T-helper 22 cell (primary cell): ENCODE data around the gene EXOC8.

Experiments used
- DNase-seq: peaks from one replicate; pipeline ENCODE4 v3.0.0-alpha.2; 2020; ENCODE audit warnings: low read depth

Gene EXOC8, protein sequence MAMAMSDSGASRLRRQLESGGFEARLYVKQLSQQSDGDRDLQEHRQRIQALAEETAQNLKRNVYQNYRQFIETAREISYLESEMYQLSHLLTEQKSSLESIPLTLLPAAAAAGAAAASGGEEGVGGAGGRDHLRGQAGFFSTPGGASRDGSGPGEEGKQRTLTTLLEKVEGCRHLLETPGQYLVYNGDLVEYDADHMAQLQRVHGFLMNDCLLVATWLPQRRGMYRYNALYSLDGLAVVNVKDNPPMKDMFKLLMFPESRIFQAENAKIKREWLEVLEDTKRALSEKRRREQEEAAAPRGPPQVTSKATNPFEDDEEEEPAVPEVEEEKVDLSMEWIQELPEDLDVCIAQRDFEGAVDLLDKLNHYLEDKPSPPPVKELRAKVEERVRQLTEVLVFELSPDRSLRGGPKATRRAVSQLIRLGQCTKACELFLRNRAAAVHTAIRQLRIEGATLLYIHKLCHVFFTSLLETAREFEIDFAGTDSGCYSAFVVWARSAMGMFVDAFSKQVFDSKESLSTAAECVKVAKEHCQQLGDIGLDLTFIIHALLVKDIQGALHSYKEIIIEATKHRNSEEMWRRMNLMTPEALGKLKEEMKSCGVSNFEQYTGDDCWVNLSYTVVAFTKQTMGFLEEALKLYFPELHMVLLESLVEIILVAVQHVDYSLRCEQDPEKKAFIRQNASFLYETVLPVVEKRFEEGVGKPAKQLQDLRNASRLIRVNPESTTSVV

DNA sequence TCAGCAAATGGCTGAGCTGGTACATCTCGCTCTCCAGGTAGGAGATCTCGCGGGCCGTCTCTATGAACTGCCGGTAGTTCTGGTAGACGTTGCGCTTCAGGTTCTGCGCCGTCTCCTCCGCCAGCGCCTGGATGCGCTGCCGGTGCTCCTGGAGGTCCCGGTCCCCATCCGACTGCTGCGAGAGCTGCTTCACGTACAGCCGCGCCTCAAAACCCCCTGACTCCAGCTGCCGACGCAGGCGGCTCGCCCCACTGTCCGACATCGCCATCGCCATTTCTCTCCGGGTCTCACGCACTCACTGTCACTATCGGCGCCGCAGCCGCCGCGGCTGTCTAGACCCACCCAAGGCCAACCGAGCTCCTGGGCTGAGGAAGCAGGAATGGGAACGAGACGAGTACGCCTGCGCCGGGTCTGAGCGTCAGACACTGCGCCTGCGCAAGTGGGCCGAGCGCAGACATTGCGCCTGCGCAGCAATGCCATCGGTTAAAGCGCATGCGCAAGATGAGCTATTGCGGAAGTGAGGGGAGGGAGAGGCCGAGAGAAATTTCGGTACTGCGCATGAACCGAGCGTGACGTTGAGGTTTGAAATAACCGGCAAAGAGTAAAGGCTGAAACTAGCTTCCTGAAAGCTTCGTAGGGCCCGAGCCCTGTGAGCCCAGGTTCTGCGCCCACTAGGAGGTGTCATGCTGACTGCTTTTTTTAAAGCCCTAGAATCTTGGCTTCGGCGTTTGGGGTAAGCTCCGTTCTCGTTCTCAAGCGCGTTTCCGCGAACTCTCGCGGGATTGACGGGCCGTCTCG lies at the start of gene EXOC8:
EXOC8 (minus strand) TSS at position 381 of the 798 bp plus-strand sequence; CDS start at position 274, 107 bp downstream.
- peak; percentile 92 for DNase-seq

DNA sequence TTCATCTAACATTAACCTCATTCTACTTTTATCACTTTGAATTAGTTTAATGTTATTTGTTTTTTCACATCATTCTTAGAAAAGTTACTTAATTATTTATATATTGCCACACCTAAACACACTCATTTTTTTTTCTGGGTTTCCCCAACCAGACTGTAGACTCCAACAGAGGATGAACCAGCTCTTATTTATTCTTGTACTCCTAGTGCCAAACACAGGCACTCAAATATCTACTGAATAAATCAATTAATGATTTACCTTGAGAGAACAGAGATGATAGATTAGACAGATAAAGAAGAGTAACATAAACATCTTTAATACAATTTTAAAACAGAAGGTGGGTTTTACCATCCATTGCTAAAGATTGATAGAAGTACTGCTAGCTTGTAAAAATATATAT lies 48.8 kb upstream of the EXOC8 start:
- DNase-seq = no peak

DNA sequence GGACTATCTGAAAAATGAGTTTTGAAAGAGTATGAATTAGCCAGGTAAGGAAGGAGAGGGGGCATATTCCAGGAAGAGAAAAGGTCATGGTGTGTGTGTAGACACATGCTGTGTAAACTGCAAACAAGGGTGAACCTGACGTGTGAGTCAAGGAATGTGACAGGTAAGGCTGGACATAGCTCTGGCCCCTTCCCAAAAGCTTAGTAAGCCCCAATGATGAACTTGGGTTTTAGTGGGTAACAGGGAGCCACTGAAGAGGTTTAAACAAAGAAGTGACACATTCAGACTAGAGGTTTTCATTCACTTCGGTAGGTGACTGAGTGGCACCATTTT lies 47.7 kb upstream of the EXOC8 start:
- DNase-seq = no peak

DNA sequence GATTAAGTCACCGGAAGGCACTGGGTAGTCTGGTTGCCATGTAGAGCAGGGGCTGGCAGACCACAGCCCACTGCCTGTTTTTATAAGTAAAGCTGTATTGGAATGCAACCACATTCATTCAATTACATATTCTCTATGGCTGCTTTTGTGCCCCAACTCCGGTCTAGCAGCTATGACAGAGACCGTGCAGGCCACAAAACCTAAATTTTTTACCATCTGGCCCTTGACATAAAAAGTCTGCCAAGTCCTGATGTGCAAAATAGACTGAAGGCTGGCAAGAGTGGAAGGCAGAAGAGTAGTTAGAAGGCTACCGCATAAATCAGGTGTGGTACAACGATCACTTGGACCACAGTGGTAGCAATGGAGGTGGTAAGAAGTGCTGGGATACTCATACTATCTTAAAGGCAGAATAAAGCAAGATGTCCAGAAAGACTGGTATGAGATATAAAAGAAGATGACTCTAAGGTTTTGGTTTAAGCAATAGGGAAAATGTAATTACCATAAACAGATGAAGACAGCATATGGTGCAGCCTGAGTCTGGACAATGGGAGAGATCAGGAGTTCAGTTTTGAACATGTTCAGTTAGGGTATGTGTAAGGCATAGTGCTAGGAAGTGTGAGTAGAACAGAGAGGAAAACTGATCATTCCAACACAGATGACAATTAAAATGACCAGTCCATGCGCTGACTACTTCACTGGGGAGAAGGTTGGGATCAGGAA lies 47.2 kb upstream of the EXOC8 start:
- DNase-seq = no peak

DNA sequence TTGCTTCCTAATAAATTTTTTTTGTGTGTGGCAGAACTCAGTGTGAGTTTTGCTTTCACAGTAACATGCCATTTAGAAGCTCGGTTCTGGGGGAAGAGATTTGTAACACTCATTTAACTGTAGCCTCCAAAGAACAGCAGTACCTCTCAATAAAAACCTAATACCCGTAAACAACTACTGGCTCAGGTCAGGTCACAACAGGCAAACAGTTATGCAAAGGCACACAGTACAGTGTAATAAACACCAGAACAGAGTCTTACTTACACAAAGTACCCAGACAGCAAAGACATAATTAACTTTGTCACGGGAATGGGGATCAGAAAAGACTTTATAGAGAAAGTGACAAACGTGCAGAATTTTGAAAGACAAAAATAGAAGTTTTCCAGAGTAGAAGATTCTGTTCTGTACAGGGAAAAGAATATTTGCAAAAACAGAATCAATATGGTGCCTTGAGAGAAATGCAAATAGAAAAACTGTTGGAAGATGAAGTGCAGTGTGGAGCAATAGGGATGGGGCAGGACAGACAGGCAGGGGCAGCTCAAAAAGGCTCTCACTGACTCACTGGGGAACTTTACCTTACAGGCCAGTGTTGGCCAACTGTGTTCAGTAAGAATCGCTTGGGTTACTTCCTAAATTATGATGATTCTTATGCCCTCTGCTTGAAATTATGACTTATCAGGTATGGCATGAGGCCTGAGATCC lies 45.7 kb upstream of the EXOC8 start:
- no peak for DNase-seq

DNA sequence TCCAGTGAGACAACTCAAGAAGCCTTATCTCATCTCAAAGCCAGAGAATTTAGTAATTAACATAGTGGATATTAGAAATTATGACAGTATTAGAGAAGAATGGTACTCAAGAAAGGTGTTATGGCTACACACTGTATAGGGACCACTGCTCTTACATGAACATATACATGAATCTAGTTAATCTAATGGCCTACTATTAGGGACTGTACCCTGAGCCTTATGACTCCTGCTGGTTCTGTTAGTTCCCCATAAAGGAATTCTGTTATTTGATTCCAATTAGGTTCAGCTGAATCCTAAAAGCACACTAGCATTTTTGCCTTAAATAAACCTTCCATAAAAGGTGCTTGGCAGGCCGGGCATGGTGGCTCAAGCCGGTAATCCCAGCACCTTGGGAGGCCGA lies 44.8 kb upstream of the EXOC8 start:
- DNase-seq = no peak

DNA sequence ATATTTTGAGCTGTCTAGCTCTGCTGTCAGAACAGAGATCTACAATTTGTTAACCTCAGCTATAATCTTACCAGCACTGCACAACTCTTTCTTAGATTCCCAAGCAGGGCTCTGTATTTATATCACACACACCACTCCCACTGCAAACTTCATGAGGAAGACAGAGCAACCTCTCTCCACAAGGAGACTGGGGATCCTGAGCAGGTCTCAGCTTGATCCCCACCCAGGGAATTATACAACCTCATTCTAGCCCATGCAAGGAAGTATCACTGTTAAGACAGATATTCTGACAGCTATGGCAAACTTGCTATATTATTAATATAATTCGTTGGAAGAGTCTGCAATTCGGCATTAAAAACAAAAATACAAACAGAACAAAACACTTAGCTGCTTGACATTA lies 44.1 kb upstream of the EXOC8 start:
- DNase-seq = no peak

DNA sequence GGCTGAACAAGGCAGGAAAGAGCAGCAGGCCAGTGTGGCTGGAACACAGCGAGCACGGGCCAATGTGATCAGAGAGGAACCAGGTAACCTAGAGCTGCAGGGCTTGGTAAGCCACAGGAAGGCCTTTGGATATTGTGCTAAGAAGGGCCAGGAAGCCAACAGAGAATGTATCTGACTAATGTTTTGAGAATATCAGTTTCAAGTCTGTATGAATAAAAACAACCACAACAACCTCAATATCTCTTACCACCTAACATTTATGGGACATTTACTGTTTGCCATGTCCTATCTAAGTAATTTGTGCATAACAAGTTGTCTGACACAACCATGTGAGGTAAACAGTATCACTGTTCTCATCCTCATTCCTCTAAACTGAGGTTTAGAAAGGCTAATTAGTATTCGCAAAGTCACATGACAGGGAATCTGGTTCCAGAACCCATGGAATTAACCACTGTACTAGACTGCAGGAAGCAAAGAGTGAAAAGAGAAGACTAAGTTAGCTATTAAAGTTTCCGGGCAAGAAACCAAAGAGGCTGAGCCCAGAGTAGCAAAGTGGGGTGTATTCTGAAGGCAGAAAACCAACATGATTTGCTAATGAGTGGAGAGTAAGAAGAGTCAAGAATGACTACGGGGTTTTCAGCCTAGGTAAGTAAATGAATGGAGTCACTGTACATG lies 39.4 kb upstream of the EXOC8 start:
- no peak for DNase-seq

DNA sequence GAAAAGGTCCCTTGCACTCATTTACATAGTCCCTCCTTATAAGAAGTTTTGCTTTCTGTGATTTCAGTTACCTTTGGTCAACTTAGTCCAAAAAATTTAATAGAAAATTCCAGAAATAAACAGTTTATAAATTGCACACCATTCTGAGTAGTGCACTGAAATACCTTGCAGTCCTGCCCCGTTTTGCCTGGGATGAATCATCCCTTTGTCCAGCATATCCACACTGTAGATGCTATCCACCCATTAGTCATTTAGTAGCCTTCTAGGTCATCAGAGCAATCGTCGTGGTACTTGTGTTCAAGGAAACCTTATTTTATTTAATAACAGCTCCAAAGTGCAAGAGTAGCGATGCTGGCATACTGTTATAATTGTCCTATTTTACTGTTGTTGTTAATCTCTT lies 38.4 kb upstream of the EXOC8 start:
- DNase-seq = no peak

DNA sequence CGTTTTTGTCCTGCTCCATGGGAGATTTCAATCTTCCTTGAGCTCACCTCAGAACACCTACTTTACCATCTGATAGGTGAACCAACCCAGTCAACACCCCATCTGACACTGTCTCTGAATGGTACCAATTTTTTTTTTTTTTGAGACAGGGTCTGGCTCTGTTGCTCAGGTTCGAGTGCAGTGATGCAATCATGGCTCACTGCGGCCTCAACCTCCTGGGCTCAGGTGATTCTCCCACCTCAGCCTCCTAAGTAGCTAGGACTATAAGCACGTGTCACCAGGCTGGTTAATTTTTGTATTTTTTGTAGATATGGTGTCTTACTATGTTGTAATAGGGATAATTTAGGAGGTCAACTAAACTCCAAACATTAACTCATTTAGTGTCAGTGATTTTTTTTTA lies 36.7 kb upstream of the EXOC8 start:
- no peak for DNase-seq

DNA sequence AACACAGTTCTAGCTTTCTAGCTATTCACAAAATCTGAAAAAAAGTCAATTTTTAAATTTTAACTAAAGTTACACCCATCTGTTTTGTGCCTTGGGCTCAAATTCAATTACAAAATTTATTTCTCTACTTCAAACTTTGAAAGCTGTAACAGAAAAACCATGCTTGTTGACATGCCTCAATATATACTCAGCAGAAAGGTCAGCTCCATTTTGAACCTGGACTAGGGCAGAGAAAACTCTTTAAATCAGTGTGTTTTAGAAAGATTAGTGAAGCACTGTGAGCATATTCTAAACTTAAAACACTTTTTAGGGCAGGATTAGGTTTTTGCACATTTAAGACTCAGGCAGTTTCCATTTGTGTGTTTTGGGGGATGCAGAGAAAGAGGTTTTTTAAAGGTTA lies 34.8 kb upstream of the EXOC8 start:
- no peak for DNase-seq

DNA sequence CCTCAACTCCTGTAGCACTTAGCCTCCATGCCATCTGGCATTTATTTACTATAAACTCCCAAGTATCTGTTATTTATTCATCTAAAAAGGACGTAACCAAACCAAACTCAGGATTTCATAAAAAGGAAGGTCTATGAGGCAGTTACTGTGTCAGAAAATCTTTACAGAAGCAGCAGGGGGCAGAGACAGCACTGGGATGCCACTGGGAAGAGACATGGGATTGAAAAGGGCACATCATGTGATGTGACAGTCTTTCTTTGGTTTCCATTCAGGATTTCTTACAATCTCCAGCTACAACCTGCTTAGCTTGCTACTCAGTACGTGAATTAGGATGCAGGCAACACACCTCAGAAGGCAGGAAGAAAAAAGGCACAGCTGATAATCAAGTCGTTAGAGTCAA lies 31.6 kb upstream of the EXOC8 start:
- no peak for DNase-seq

DNA sequence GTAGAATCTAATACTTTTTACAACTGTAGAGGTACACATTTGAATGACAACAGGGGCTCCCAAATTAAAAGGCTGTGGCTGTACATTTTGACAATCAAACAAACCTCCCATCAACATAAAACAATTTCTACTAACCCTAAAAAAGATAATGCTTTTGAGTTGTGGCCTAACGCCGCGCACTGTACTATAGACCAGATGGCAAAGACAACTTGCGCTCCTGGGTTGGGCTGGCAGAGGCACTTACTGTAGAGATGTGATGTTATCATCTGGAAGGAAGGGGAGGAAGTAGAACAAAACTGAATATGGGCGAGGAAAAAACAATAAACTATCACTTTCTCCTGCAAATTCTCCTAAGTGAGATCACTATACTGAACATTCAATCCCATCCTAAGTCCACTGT lies 26.5 kb upstream of the EXOC8 start:
- DNase-seq = no peak

DNA sequence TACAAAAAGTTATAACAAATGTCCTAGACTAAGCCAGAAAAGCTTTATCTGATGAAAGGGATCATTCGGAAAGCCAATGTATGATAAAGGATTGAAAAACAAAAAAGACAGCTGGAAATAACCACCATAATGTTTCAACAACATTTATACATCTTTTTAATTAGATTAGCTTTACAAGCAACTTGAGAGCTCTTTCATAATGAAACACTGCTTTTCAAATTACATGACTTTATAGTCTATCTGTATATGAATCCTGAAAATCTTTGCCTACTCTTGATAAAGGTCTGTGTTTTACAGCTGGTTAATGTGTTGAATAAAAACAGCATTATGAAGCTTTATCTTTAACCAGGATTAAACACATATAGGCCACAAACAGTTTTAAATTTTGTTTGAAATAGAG lies 26.0 kb upstream of the EXOC8 start:
- no peak for DNase-seq

DNA sequence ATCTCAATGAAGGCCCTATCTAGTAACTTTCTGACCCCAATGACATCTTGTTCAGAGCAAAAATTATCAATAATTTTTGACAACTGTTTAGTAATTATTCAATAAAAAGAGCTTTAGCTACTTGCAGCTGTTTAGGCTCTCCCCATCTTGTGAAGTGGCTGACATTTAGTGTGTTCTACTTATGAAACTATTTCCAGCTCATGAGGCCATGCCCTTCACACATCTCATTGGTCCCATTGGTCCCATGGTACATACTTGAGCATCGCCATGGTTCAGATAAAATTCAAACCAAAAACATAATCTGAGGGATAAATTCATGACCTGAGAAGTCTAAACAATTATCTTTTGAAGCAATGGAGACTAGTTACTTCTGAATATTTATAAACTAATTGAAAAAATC lies 24.7 kb upstream of the EXOC8 start:
- DNase-seq = no peak

DNA sequence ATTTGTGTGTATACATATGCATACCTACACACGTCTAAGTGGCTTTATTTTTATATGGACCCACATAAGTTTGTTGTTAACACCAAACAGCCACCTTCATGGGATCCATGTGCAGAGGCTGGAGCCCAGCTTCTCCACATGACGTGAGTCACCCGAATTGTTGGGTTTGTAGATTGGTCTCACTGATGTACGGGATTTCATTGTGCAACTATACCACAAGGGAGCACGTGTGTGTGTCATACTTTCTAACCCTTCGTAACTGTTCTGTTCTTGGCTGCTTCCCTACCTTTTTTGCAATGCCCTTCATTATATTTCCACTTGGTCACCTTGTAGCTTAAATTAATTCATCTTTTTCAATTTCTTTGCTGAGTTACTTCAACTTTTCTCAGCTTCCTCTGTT lies 21.5 kb upstream of the EXOC8 start:
- DNase-seq = no peak

DNA sequence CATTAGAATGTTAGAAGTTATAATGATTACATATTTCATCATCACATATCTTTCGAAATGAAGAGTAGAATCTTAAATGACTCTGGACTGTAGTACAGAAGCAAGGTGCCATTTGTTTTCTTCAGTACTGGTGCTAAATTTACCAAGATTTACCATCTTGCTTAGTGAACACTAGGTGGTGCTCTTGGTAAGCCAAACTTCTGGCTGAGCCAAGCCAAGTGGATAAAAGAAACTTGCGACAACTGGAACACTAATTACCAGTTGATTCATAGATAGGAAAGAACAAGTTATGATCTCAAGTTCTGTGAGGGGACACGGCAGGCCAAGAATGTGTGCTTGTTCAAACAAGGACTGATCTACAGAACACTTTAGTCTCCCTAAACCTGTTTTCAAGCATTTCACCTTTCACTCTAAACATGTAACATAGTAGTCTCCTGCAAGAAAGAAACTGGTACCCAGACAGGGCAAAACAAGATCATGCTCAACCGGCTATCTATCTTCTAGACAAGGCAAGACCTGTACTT lies 20.2 kb upstream of the EXOC8 start:
- DNase-seq = no peak

DNA sequence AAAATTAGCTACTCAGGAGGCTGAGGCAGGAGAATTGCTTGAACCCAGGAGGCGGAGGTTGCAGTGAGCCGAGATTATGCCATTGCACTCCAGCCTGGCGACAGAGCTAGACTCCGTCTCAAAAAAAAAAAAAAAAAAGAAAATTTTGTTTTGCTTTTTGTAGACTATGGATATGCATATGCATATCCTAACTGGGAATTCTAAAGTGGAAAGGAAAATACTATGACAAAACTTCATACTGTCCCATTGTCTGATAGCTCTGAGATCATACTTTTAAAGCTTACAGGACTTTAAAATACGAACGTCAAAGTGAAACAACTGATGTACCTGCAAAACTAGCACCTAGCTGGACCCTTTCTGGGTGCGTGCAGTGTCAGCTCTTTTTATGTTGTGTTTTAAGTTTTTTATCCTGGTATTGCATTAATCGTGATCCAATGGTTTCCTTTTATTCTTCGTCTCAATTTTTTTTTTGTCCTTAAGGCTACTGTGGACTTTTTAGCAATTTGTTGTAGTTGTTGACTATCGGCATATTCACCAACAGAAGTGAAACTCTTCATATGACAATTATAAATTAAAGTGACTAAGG lies 19.6 kb upstream of the EXOC8 start:
- DNase-seq = no peak

DNA sequence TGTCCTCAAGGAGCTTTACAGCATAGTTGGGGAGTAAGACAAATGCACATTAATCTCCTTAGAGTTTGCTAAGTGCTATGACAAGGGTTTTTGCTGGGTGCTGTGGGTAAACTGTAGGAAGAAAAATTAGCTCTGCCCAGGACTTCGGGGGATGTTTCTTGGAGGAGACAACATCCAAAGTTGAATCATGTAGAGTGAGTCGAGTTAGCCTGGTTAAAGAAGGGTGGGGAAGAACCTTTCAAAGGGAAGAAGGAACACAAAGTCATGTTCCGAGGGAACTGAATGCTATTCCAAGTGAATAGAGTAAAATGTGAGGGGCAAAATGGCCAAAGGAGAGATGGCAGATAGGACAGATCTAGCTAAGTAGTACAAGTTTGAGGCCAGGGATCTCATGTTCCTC lies 17.5 kb upstream of the EXOC8 start:
- no peak for DNase-seq

DNA sequence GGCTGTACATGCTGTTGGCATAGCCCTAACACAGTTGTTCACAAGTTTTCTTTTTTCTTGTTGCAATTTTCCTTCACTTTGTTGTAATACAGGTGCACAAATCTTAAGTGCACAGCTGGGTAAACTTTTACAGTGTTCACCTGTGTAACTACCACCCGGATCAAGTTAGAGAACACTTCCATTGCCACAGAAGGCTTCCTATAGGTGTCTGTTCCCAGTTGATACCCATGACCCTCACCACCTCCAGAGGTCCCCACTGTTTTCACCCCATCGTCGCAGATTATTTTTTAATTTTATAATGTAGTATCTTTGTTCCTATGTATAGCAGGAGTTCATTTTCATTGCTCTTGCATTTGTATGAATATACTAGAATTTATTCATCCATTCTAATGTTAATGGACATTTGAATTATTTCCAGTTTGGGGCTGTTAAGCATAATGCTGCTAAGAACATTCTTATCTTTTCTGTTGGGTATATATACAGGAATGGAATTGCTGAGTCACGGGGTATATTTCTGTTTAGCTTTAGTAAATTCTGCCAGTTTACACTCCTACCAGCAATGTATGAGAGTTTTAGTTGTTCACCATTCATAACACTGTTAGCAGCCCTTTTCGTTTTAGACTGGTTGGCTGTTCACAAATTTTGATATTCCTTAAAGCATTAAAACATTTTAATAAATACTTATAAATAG lies 16.8 kb upstream of the EXOC8 start:
- no peak for DNase-seq
